Measurements from ENCODE around the gene CCDC91. TPM values are rescaled to one million over a fixed set of nuclear protein-coding genes. Genes with fewer than 3 reads are reported as not detected.

CCDC91 gene
- total RNA-seq, 6 experiments from 2014 or later, result 10.0 to 21.5 (median 13.9) TPM

- Histone ChIP-seq H3K9me3 (no peaks in the 10 kb centered on the region), H3K27ac (no peak overlapping the region), H3K36me3 (no peaks in the 10 kb centered on the region), H3K27me3 (no peaks in the 10 kb centered on the region), H3K4me3 (no peak overlapping the region), H3K4me1 (no peaks in the 10 kb centered on the region)
- ATAC-seq, result no peak
- 85% methylated on average over 3 of the region's 3 CpGs for WGBS (ENCODE audit: insufficient coverage, low coverage, low lambda C conversion rate, missing lambda C conversion rate)
- intact Hi-C loops (cut with DNase I), result no loop called here
- DNase-seq, result no peak
- TF ChIP-seq CTCF (IDR thresholded peaks at IDR 0.05) (no peak), POLR2A (IDR thresholded peaks at IDR 0.05) (no peak)
Measured at GRCh38 chr12:28149279-28149678, 41.0 kb upstream of the CCDC91 start.

- intact Hi-C loops (cut with DNase I), result no loop called here
- WGBS (ENCODE audit: insufficient coverage, low coverage, low lambda C conversion rate, missing lambda C conversion rate), result 36% methylated on average over 1 of the region's 1 CpG
- Histone ChIP-seq H3K27ac (no peak overlapping the region), H3K4me3 (no peak overlapping the region), H3K9me3 (no peaks in the 10 kb centered on the region), H3K27me3 (no peaks in the 10 kb centered on the region), H3K4me1 (no peaks in the 10 kb centered on the region), H3K36me3 (no peaks in the 10 kb centered on the region)
- no peak for TF ChIP-seq POLR2A (IDR thresholded peaks at IDR 0.05)
- no peak for TF ChIP-seq CTCF (IDR thresholded peaks at IDR 0.05)
- DNase-seq (no peak), ATAC-seq (no peak)
Measured at GRCh38 chr12:28156362-28156761, 33.9 kb upstream of the CCDC91 start.

GRCh38 chr12:28156804-28157203 lies 33.5 kb upstream of the CCDC91 start:
- H3K4me3 ChIP-seq, result no peak overlapping the region
- H3K27ac ChIP-seq, result no peak overlapping the region
- H3K9me3 ChIP-seq, result no peaks in the 10 kb centered on the region
- TF ChIP-seq POLR2A (IDR thresholded peaks at IDR 0.05) (no peak), CTCF (IDR thresholded peaks at IDR 0.05) (no peak)
- no peaks in the 10 kb centered on the region for H3K36me3 ChIP-seq
- ATAC-seq (no peak), DNase-seq (no peak)
- intact Hi-C loops (cut with DNase I), result no loop called here
- H3K27me3 ChIP-seq, result no peaks in the 10 kb centered on the region
- no peaks in the 10 kb centered on the region for H3K4me1 ChIP-seq
- 86% methylated on average over 7 of the region's 7 CpGs for WGBS (ENCODE audit: insufficient coverage, low coverage, low lambda C conversion rate, missing lambda C conversion rate)

- TF ChIP-seq CTCF (IDR thresholded peaks at IDR 0.05), result no peak
- TF ChIP-seq POLR2A (IDR thresholded peaks at IDR 0.05), result no peak
- WGBS (ENCODE audit: insufficient coverage, low coverage, low lambda C conversion rate, missing lambda C conversion rate), result 88% methylated on average over 5 of the region's 5 CpGs
- no peaks in the 10 kb centered on the region for H3K9me3 ChIP-seq
- no peaks in the 10 kb centered on the region for H3K27me3 ChIP-seq
- H3K4me3 ChIP-seq, result no peak overlapping the region
- DNase-seq (no peak), ATAC-seq (no peak)
- H3K36me3 ChIP-seq, result no peaks in the 10 kb centered on the region
- H3K27ac ChIP-seq, result no peak overlapping the region
- H3K4me1 ChIP-seq, result no peaks in the 10 kb centered on the region
- intact Hi-C loops (cut with DNase I), result no loop called here
Measured at GRCh38 chr12:28158353-28158752, 31.9 kb upstream of the CCDC91 start.

- ATAC-seq (no peak), DNase-seq (no peak)
- Histone ChIP-seq H3K4me1 (no peaks in the 10 kb centered on the region), H3K4me3 (no peak overlapping the region), H3K27ac (no peak overlapping the region), H3K9me3 (no peaks in the 10 kb centered on the region), H3K27me3 (no peaks in the 10 kb centered on the region), H3K36me3 (no peaks in the 10 kb centered on the region)
- intact Hi-C loops (cut with DNase I), result no loop called here
- TF ChIP-seq POLR2A (IDR thresholded peaks at IDR 0.05) (no peak), CTCF (IDR thresholded peaks at IDR 0.05) (no peak)
- 74% methylated on average over 1 of the region's 1 CpG for WGBS (ENCODE audit: insufficient coverage, low coverage, low lambda C conversion rate, missing lambda C conversion rate)
Measured at GRCh38 chr12:28159688-28160087, 30.6 kb upstream of the CCDC91 start.
